Inferior parietal cortex (tissue), 1 donor: ENCODE measurements around the gene ZNF385A.

Source experiments
- DNase-seq: peaks from one replicate; pipeline ENCODE4 v3.0.0-alpha.2; 2016; ENCODE audit errors: extremely low spot score

Gene ZNF385A, protein sequence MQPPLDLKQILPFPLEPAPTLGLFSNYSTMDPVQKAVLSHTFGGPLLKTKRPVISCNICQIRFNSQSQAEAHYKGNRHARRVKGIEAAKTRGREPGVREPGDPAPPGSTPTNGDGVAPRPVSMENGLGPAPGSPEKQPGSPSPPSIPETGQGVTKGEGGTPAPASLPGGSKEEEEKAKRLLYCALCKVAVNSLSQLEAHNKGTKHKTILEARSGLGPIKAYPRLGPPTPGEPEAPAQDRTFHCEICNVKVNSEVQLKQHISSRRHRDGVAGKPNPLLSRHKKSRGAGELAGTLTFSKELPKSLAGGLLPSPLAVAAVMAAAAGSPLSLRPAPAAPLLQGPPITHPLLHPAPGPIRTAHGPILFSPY

DNA sequence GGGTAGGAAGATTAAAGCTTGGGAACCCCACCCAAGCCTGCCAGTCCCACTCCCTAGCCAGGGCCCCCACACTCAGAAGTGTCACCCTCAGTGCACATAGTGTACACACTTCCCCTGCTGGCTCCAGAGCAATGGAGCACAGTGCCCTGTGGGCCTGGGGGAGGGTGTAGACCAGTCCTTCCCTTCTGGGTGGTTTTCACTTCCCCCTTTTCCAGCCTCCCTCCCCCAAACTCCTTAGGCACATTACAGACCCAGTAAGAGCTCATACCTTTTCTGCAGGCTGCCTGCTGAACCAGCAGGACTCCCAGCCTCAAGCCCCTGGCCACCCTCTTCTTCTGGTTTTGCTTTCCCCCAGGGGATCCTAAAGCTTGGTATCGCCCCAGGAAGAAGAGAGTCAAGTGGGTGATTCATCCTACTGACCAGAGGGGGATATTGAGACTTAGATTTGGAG lies at the start of gene ZNF385A:
Gene ZNF385A (minus strand): TSS at position 143 of the 451 bp plus-strand sequence. CDS start 219 bp downstream, outside the sequence.
- DNase-seq: no peak

DNA sequence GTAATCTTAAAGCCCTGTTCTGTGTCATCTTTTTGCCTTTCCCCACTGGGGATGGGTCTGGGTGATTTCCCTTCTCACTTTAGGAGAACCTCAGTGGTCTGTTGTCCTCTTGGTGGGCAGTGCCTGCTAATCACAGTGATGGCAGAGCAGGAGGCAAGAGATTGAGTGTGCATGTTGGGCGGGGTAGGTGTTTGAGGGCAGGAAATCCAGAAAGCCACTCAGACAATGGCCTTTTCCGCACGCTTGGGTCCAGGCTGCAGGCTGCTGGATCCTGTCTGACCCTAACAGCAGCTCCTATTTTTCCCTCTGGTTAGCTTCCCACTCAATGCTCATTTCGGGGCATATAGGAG lies 48.3 kb upstream of the ZNF385A start:
- no peak for DNase-seq

DNA sequence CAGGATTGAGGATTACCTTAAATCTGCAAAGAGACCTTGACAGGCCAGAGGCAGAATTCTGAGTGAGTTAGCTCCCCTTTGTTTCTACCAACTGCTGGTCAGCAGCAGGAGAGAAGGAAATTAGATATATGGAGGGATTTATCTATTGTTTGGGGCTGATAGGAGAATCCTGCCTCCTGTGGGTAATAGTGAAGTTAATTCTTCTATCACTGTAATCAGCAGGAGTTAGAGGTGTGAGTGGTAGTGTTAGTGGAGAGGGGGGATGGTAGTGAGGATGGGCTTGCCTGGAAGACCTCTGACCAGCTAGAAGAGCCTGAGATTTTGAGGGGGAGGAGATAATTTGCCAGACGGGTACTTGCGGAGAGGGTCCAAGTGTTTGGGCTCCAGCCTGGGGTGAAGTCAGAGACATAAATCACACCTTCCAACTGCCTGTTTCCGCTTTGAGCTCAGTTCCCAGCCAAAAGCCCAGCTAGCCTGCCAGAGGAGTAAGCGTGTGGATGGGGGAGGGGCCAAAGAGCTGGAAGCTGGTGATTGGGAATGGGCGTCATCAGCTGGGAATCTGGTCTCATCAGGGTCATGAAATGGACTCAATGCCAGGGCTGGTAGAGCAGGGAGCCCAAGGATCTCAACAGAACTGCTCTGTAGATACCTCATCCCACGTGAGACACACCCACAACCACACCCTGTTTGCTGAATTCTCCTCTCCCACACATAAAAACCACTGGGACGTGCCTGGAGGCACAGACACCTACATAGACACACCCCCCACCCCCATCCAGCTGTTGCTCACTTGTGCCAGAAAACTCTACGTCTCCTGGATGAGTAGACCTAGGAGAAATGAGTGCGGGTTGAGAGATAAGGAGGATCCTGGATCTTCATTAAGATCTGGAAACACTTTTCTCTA lies 47.6 kb upstream of the ZNF385A start:
- DNase-seq: no peak

DNA sequence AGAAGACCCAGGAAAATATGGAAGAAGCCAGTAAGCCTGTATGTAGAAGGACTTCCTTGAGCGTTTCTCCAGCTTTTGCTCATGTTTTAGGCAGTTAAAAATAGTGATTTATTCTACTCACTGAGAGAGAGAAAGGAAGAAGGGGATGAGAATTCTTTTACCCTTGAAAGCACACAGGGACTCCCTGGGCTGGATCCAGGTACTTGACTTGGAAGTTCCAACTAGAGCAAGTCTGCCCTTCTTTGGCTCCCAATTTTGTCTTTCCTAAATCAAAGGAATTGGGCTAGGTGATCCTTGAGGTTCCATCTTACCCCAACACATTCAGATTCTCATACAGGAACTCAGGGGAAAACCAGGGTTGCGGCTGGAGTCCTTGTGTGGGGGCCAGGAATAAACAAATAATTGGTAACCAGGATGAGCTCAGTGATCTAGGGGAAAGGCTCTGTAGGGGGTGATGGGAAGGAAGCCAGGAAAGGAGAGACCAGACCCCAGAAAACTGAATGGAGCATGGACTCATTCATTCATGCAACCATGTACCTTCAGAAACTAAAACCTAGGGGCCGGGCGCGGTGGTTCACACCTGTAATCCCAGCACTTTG lies 46.0 kb upstream of the ZNF385A start:
- DNase-seq: no peak

DNA sequence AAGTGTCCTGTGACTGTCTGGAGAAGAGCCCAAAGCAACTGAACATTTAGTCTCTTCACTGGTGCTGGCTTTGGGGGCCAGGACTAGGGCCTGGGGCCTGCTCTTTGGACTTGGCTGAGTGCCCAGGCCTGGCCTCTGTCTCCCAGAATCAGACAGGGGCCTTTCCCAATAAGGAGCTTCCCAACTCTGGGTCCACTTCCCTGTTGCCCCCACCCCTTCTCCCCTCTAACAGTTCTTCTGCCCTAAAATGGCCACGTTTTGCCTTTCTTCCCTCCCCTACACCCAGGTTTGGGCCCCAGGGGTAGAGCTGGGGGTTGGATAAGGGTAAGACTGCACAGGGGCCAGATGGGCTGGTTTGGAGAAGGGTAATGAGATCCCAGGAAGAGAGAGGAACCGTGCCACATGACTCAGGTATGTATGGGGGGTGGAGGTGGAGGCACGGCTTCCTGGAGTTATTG lies 44.5 kb upstream of the ZNF385A start:
- no peak for DNase-seq

DNA sequence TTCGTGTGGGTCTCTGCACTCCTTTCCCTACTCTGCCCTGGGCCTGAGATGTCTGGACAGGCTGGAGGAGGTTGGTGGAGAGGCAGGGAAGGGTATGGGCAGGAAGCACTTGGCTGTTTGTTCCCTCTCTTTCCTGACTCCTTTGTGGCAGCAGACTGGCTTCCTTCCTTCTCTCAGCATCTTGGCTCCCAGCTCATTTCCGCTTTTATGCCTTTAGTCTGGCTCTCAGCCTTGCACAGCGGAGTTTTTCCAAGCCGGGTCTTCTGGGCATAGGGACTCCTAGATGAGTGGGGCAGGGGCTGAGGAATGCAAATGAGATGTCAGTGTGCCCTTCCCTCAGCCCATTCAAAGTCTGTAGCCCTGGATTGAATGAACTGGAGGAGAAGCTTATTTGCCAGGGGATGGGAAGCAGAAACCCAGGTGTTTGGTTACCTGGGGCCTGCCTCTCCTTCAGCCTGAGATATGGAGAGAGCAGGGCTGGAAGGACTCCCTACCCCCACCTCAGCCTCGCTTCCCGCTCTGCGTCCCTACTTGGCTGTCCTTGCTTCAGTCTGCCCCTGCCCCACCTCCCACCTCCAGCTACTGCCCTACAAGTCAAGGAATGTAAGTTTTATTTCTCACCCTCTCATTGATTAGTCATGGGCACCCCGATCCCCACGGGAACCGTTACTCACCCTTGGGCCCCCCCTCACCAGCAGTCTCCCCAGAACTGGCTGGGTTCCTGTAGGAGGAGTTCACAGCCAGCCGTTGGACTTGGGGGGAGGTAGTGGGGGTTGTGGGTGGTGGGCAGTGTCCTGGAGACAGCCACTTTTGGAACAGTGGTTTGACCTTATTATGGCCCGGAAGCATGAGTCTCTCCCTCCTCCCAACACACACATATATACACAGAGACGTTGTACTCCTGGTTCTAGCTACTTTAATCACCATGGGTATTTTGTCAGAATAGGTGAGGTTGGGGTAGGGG lies 43.8 kb upstream of the ZNF385A start:
- DNase-seq: no peak

DNA sequence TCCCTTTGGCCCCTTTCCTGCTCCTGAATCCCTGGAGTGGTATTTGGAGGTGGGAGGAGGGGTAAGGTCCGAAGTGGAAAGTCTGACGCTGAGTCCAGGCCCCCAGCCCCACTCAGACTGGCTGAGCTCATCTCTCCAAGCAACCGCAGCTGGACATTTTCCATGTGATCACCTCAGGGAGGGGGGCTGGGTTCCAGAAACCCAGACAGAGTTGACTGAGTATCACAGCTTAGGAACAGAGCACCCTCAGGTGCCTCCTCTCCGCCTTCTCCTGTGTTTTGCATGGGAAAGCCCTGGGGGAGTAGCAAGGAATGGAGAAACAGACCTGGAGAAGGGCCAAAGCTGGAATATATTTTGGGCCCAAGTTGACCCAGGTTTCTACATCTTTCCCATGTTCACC lies 42.6 kb upstream of the ZNF385A start:
- no peak for DNase-seq

DNA sequence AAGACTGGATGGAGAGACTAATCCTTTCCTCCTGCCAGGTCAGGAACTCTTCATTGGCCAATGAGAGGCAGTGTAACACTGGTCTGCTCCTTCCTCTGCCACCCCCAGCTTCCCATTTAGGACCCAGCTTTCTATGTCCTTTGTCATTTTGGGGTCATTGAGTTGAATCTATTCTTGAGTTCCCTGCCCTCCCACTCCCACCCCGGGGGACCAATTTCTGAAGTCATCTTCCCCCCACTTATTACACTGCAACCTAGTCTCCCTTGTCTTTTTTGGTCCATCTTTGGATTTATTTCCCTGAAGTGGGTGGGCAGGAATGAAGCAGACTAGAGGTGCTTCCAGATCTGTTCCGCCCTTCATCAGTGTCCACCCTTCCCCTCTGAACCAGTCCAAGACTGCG lies 42.2 kb upstream of the ZNF385A start:
- no peak for DNase-seq

DNA sequence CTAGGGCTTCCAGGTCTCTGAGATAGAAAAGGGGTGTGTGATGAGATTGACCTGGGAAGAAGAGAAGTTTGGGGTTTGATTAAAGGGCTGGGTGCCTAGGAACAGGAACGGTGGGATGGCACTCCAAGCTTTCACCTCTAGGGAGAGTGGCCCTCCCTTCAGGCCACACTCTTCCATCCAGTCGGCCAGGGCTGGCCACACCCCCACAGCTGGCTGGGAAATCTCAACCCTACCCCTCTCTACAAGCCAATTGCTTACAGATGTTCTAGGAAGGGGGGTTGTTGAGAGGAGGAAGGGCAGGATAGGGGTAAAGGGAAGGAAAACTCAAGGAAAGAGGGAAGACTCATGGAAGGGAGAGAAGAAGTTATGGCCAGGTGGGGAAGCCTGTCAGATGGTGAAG lies 41.2 kb upstream of the ZNF385A start:
- no peak for DNase-seq

DNA sequence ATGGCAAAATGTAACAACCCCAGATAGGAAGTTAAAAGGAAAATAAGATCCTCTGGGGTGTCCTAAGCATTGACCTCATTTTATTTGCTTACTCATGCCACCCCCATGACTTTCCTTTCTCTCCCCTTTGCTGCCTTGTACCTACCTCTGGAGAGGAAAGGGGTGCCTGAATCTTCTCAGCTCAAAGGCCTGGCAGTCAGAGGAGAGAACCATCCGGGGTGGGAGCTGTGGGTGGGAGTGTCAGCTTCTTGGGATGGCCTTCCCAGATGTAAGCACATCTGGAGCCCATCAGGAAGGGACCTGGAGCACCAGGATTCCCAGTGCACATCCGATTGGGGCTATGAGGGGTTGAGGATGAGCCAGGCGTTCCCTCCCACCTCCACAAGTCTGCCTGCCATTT lies 39.7 kb upstream of the ZNF385A start:
- no peak for DNase-seq

DNA sequence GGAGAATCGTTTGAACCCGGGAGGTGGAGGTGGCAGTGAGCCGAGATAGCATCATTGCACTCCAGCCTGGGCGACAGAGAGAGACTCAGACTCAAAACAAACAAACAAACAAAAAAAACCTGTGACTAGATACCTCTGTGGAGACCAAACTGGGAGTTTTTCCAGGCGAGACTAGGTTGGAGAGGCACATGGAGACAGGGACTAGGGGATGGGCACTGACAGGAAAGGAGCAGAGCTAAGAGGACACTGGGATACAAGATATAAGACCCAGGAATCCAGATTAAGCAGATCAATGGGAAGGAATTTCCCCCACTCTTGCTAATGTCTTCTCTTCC lies 39.2 kb upstream of the ZNF385A start:
- DNase-seq: no peak

DNA sequence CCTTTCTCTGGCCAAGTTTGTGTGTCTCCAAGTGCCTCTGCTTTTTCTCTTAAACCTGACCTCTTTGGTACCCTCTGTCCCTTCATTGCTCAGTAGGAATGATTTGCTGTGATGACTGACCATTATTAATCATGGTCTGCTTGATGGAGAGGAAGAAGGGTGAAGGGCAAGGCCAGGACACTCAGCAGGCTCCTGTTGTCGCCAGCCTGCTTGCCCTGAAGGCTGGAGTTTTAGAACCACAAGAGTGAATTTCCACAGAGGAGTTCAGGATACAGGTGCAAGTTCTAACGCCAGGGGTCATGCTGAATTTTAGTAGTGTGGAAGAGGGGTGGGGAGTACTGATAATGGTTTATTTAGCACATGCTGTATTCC lies 37.3 kb upstream of the ZNF385A start:
- DNase-seq: no peak

DNA sequence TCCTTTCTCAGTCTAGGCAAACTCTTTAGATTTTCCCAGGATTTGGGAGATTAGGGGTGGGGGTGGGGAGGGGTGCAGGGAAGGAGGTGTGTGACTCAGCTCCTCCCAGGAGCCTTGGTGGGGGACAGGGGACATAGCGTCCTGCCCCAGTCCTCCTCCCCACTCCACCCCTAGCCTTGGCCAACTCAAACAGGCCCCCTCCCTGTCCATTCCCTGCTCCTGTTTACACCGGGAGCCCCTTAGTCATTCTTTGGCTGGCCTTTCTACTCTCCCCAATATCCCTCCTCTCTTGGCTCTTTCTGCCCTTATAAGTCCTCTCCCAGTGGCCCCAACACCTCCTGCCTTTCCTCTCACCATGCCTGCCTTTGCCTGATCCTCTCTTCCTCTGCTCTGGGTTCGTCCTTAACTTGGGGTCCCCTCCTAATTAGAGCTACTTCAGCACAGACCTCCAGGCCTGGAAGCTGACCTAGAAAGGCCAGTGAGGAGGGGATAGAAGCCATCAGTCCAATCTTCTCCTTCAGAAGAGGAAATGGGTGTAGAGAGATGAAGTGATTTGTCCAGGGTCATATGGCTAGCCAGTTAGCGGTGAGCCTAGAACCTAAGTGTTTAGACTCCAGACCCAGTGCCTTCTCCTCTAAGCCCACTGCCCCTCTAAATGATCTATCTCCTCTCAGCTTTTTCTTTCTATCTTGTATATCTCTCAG lies 36.8 kb upstream of the ZNF385A start:
- no peak for DNase-seq

DNA sequence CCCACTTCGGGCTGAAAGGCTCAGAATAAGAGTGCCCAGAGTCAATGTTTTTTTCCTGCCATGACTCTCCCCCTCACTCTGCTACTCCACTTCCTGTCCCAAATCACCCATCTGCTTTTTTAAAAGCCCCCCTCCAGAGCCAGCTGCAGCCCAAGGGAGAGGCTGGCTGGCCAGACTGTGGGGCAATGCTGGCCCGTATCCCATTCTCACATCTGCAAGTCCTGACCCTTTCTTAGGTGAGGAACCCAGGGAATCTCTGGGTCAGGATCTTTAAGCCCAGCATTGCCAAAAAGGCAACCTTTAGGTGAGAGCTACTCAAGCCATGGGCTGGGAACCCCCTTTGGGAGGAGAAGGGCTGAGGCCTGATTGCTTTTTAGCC lies 36.2 kb upstream of the ZNF385A start:
- DNase-seq: no peak

DNA sequence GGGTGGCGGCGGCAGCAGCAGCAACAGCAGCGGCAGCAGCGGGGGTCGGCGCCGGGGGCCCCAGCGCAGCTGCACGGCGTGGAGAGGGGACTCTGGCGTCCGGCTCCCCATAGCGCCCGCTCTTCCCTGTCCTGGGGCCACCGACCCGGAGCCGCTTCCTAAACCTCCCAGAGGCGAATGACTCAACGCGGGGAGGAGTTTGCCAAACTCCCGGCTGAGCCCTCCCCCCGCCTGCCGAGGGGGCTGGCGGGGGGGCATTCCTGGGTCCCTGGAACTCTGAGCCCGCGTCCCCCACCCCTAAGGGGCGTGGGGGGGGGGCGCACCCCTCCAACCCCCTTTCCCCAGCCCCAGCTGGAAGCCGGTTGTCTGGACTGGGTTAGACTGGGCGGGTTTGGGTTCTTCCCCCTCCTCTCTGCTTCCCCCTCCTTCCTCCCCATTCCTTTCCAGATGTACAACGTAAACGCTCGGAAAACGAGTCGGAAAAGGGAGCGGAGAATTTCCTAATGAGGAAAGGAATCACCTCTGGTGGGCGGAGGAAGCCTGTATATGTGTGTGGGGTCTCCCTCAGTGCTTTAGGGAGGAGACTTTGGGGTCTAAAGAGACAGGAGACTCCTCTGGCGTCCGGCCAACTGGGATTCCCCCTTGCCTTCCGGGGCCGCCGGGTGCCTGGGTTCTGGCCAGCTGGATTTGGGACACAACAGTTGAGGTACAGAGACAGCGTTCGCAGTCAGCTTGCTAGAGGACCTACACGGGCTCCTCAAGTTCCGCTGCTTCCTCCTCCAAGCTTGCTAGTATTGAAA lies 34.8 kb upstream of the ZNF385A start, which contains the start of gene ITGA5:
Gene ITGA5 (minus strand): TSS at position 179 of the 800 bp plus-strand sequence. CDS start 68 bp downstream, at position 111.
- DNase-seq: no peak

DNA sequence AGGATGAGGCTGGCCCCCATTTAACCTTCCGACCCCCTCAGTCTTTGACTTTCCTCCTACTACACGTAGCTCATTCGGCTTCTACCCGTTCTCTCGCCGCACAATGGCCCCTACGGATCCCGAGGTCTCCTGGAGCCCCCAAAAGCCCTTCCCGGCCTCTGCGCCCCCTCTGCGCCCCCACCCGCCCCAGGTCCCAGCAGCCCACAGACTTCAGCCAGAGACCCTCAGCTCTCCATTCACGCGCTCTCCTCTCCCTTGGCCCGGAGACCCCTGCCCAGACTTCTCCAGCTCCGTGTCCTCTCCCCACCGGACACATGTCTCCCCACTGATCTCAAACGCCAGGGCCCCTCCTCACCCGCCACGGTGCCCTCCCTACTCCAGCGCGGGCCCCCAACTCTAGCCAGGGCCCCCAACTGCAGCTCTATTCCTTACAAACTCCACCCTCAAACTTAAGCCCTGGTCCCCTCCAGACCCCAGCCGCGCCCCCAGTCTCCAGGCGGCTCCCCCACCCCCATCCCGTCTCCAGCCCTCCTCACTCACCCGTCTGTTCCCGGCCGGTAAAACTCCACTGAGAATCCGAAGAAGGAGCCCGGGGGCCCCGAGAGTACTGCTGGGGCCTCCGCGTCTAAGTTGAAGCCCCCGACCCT lies 34.0 kb upstream of the ZNF385A start:
- no peak for DNase-seq

DNA sequence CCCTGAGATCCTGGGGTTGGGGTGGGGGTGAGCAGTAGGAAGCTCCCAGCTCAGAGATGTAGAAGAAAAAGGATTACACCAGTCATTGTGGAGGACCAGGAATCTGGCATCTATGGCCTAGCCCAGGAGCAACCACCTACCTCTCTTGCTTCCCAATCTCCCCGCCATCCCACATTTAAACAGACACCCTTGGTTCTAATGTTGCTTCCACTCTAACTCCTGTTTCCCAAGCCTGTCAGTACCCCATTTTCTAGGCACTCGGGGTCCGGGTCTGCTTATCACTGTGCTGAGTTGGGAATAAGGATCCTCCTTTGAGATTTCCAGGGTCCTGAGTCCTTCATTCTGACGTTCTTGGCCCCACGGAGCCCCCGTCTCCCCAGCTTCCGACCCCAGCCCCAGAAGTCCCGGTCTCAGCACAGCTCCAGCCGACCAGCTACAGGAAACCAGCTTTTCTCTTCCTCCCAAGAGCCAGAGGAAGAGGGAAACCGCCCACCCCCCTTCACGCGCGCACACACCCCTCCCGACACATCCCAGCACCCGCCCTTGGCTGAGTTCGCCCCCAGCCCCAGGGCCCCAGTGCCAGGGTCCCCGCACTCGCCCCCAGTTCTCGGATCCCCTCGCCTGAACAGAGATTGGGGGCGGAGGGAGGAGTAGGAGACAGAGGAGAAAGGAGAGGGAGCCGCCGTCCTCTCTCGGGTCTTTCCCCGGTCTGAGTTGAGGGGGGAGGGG lies 33.3 kb upstream of the ZNF385A start:
- DNase-seq: no peak

DNA sequence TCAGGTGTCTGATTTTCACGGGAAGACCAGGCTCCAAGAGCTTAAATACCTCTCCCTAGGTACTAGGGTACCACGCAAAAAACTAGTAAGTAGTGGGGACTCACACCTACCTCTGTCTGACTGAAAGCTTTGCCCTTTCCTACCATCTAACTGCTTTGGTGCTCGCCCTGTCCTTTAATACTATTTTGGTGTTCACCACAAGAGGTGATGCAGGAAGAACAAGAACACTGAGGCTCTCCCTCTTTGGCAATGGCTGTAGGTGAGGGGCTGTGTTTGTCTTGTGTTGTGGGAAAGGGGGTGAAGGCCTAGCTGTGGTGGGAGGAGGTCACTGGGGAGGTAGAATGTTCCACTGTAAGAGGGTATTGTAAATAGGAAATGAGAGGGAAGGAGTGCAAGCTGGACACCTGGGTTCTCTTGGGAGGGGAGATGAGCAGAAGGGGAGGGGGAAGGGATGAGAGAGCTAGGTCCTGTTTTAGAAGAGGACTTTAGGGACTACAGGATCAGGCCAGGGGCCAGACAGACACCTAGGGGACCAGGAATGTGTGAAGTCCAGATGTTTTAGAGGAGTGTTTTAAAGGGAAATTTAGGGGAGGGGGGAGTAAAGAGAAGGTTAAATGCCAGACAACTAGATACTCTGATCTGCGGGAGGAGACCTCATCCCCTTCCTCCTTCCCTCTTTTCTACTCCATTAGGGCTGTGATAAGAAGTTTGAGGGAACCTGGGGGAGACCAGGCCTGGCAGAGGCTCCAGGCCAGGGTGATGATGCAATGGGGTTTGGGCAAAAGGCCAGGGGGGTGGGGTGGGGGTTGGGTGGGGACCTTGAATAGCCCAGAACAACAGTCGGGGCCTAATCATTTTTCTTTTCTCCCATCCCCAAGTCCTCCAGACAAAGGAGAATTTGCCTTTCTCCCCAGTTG lies 32.4 kb upstream of the ZNF385A start:
- no peak for DNase-seq
